Endodermal cell (in vitro differentiated cells): ENCODE results near the gene NCKIPSD. TPM values are rescaled to one million over a fixed set of nuclear protein-coding genes. Genes with fewer than 3 reads are reported as not detected.

Experiments
- DNase-seq: peaks from one replicate; pipeline ENCODE4 v3.0.0-alpha.2; 2017
- H3K27ac ChIP-seq: 2 replicates; pipeline ENCODE4 v1.5.1; 2013; ENCODE audit warnings: mild to moderate bottlenecking, low read depth, low read length, moderate library complexity
- H3K27me3 ChIP-seq: 2 replicates; pipeline ENCODE4 v1.6.1; 2013; ENCODE audit warnings: mild to moderate bottlenecking, low read length, moderate library complexity; ENCODE audit not compliant: insufficient read depth, control insufficient read depth, poor library complexity, severe bottlenecking
- H3K36me3 ChIP-seq: 2 replicates; pipeline ENCODE4 v1.7.0; 2013; ENCODE audit warnings: mild to moderate bottlenecking, low read length, moderate library complexity; ENCODE audit not compliant: control insufficient read depth, insufficient read depth
- H3K4me1 ChIP-seq: one replicate; pipeline ENCODE4 v1.7.0; 2013; ENCODE audit warnings: low read length; ENCODE audit not compliant: control insufficient read depth, insufficient read depth
- H3K4me3 ChIP-seq: 2 replicates; pipeline ENCODE4 v1.5.1; 2013; ENCODE audit warnings: mild to moderate bottlenecking, low read length, moderate library complexity
- H3K9ac ChIP-seq: 2 replicates; pipeline ENCODE4 v1.6.1; 2013; ENCODE audit warnings: mild to moderate bottlenecking, low read length, moderate library complexity; ENCODE audit not compliant: poor library complexity, severe bottlenecking; ENCODE audit errors: extremely low read depth
- H3K9me3 ChIP-seq: 2 replicates; pipeline ENCODE4 v1.6.1; 2013; ENCODE audit warnings: mild to moderate bottlenecking, low read length, moderate library complexity; ENCODE audit not compliant: control insufficient read depth
- H3K27ac Mint-ChIP-seq: 2 replicates; pipeline ENCODE4 v1.8.0; 2020; ENCODE audit warnings: mixed read lengths
- H3K27me3 Mint-ChIP-seq: 2 replicates; pipeline ENCODE4 v1.8.0; 2021; ENCODE audit warnings: mild to moderate bottlenecking, mixed read lengths; ENCODE audit not compliant: insufficient read depth
- H3K36me3 Mint-ChIP-seq: 2 replicates; pipeline ENCODE4 v1.8.0; 2020; ENCODE audit warnings: low read depth, mixed read lengths
- H3K4me1 Mint-ChIP-seq: 2 replicates; pipeline ENCODE4 v1.8.0; 2020; ENCODE audit warnings: mixed read lengths
- H3K4me3 Mint-ChIP-seq: 2 replicates; pipeline ENCODE4 v1.8.0; 2020; ENCODE audit warnings: mild to moderate bottlenecking, moderate library complexity, mixed read lengths
- H3K9me3 Mint-ChIP-seq: 2 replicates; pipeline ENCODE4 v1.8.0; 2020; ENCODE audit warnings: mild to moderate bottlenecking, mixed read lengths
- CTCF ChIP-seq: fragments of 200-600 bp; sonication (generic); conservative IDR thresholded peaks from 2 replicates; pipeline ENCODE4 v1.5.0; 2021; ENCODE audit warnings: antibody characterized with exemption, mild to moderate bottlenecking
- WGBS, 2 experiments: methylation state at CpG; one replicate each; pipeline versions ENCODE4 v1.1.5 to v1.1.7; 2013; ENCODE audit warnings: missing lambda C conversion rate in 2 of 2, mixed read lengths in 1 of 2; ENCODE audit not compliant: insufficient coverage in 1 of 2, insufficient read length in 1 of 2; 5-methylcytosine and 5-hydroxymethylcytosine counted together
- total RNA-seq, 2 donors: library from RNA; stranded (reverse); fragmentation: NEBNext Ultra II Directional in 1 of 2; extraction: Animal tissue kit (Norgen Biotek cat#: 25700) in 1 of 2; gene quantifications; 2 replicates in 1 of 2; 3 replicates in 1 of 2; pipeline ENCODE4 v1.2.1, GENCODE V29; 2021

NCKIPSD gene
- total RNA-seq, 2 donors from 2014 or later = 30.9 to 32.5 TPM

- H3K36me3 Mint-ChIP-seq = peaks cover 28% of the 10 kb centered on the region
- H3K27ac Mint-ChIP-seq = no peak overlapping the region
- Histone ChIP-seq H3K4me1 (peaks cover 11% of the 10 kb centered on the region), H3K9me3 (no peaks in the 10 kb centered on the region), H3K36me3 (peaks cover 15% of the 10 kb centered on the region), H3K27me3 (no peaks in the 10 kb centered on the region), H3K9ac (no peak overlapping the region), H3K27ac (no peak overlapping the region), H3K4me3 (no peak overlapping the region)
- H3K4me1 Mint-ChIP-seq = peaks cover 15% of the 10 kb centered on the region
- DNase-seq = no peak
- WGBS, 2 experiments = 92 to 97% methylated on average over 24 to 38 of the region's 38 CpGs
- no peaks in the 10 kb centered on the region for H3K27me3 Mint-ChIP-seq
- TF ChIP-seq CTCF = no peak
- no peaks in the 10 kb centered on the region for H3K9me3 Mint-ChIP-seq
- H3K4me3 Mint-ChIP-seq = no peak overlapping the region
Measured at GRCh38 chr3:48639944-48640606, 45.6 kb downstream of the NCKIPSD start.

GRCh38 chr3:48637305-48637704, 48.4 kb downstream of the NCKIPSD start:
- Histone ChIP-seq H3K9me3 (no peaks in the 10 kb centered on the region), H3K27me3 (no peaks in the 10 kb centered on the region), H3K36me3 (peaks cover 23% of the 10 kb centered on the region), H3K9ac (no peak overlapping the region), H3K4me1 (peaks cover 11% of the 10 kb centered on the region), H3K4me3 (no peak overlapping the region), H3K27ac (no peak overlapping the region)
- no peaks in the 10 kb centered on the region for H3K9me3 Mint-ChIP-seq
- H3K4me3 Mint-ChIP-seq = peak overlapping the region; percentile 70
- H3K36me3 Mint-ChIP-seq = peaks cover 27% of the 10 kb centered on the region
- peaks cover 21% of the 10 kb centered on the region for H3K4me1 Mint-ChIP-seq
- H3K27ac Mint-ChIP-seq = peak overlapping the region; percentile 86
- no peak for TF ChIP-seq CTCF
- peak; percentile 62 for DNase-seq
- WGBS, 2 experiments = 76 to 83% methylated on average over 1 to 6 of the region's 6 CpGs
- H3K27me3 Mint-ChIP-seq = no peaks in the 10 kb centered on the region

- no peaks in the 10 kb centered on the region for H3K27me3 Mint-ChIP-seq
- Histone ChIP-seq H3K4me1 (peaks cover 11% of the 10 kb centered on the region), H3K27me3 (no peaks in the 10 kb centered on the region), H3K36me3 (peaks cover 20% of the 10 kb centered on the region), H3K9me3 (no peaks in the 10 kb centered on the region), H3K9ac (peak overlapping the region; percentile 44), H3K27ac (peak overlapping the region; percentile 64), H3K4me3 (peak overlapping the region; percentile 85)
- peak overlapping the region; percentile 70 for H3K4me3 Mint-ChIP-seq
- WGBS, 2 experiments = 33% methylated on average over 10 of the region's 10 CpGs; no CpG with 5 or more reads in 1 of the 2 experiments
- no peak for TF ChIP-seq CTCF
- peaks cover 26% of the 10 kb centered on the region for H3K36me3 Mint-ChIP-seq
- peaks cover 21% of the 10 kb centered on the region for H3K4me1 Mint-ChIP-seq
- DNase-seq = peak; percentile 56
- peak overlapping the region; percentile 93 for H3K27ac Mint-ChIP-seq
- H3K9me3 Mint-ChIP-seq = no peaks in the 10 kb centered on the region
Measured at GRCh38 chr3:48636149-48636655, 49.5 kb downstream of the NCKIPSD start.
